ENCODE results near the gene GPR152.

The GPR152 gene

DNA sequence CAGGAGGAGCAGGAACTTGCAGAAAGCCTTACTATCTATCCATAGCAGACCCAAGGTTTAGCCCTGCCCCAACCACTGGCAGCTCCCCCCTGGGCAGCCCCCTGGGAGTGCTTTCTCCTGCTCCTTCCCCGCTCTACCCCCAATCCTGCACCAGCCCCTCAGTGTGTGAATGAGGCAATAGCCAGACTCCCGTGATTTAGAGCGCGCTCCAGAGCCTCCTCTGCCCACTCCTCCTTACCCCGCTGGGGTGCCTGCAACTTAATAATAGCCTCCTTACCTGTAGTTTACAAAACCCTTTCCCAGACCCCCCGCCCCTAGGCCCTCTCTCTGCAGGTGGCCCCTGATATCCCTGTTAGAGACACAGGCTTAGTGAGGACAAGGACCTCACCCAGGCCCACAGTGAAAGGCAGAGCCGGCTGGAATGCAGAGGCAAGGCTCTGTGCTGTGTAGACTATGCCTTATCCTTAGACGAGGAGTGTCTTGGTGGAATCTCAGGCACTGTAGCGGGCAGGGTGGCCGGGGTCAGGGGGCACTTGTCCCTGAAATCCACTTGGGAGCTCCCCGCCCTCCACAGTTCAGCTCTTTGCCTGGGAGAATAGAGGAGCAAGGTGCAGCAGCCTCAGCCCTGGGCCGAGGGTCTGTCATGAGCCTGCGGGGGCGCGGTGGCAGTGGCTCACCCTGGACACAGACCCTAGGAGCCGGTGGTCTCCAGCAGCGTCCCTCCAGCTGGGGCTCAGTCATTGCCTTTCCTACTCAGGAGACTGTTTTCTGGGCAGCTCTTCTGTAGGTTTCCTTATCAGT lies 41.3 kb downstream of the GPR152 start:
- TF ChIP-seq SIN3A (IDR thresholded peaks at IDR 0.05; ENCODE audit: borderline replicate concordance, insufficient read depth, low read length) (no peak), FOXP2 (optimal IDR thresholded peaks at IDR 0.05; ENCODE audit: borderline replicate concordance, extremely low read depth, extremely low read length, insufficient read depth) (no peak), POLR2AphosphoS5 (IDR thresholded peaks at IDR 0.05; ENCODE audit: low read depth, low read length) (no peak), TAF1 (IDR thresholded peaks at IDR 0.05; ENCODE audit: borderline replicate concordance, insufficient read depth, low read length) (no peak)
- TF ChIP-seq, protein P1, sequence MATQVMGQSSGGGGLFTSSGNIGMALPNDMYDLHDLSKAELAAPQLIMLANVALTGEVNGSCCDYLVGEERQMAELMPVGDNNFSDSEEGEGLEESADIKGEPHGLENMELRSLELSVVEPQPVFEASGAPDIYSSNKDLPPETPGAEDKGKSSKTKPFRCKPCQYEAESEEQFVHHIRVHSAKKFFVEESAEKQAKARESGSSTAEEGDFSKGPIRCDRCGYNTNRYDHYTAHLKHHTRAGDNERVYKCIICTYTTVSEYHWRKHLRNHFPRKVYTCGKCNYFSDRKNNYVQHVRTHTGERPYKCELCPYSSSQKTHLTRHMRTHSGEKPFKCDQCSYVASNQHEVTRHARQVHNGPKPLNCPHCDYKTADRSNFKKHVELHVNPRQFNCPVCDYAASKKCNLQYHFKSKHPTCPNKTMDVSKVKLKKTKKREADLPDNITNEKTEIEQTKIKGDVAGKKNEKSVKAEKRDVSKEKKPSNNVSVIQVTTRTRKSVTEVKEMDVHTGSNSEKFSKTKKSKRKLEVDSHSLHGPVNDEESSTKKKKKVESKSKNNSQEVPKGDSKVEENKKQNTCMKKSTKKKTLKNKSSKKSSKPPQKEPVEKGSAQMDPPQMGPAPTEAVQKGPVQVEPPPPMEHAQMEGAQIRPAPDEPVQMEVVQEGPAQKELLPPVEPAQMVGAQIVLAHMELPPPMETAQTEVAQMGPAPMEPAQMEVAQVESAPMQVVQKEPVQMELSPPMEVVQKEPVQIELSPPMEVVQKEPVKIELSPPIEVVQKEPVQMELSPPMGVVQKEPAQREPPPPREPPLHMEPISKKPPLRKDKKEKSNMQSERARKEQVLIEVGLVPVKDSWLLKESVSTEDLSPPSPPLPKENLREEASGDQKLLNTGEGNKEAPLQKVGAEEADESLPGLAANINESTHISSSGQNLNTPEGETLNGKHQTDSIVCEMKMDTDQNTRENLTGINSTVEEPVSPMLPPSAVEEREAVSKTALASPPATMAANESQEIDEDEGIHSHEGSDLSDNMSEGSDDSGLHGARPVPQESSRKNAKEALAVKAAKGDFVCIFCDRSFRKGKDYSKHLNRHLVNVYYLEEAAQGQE (IDR thresholded peaks at IDR 0.05; ENCODE audit: insufficient read depth in 1 of 2, low read depth in 2 of 2, low read length in 2 of 2): no peak

DNA sequence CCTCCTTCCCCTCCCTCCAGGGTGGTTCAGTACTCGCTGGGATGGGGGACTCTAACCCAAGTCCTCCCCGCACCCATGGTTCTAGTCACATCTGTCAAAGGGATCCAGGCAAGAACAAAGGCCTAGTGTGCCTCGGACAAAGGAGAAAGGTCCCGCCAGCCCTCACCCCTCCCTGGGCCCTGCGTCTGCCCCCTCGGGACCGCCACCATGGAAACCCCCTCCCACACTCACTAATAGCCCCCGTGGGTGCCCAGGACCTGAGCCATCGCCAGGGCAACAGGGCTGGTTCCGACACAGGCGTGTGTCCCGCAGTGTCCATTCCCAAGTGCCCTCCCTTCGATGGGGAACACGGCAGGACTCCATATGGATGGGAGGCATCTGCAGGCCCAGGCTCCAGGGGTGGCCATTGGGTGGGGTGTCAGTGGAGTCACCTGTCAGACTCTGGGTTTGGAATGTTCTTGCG lies 42.1 kb downstream of the GPR152 start:
- no peak for TF ChIP-seq POLR2AphosphoS5 (IDR thresholded peaks at IDR 0.05; ENCODE audit: low read depth, low read length)
- TF ChIP-seq, protein P1 (IDR thresholded peaks at IDR 0.05; ENCODE audit: insufficient read depth in 1 of 2, low read depth in 2 of 2, low read length in 2 of 2): no peak
- TF ChIP-seq FOXP2 (optimal IDR thresholded peaks at IDR 0.05; ENCODE audit: borderline replicate concordance, extremely low read depth, extremely low read length, insufficient read depth): no peak
- TF ChIP-seq TAF1 (IDR thresholded peaks at IDR 0.05; ENCODE audit: borderline replicate concordance, insufficient read depth, low read length): no peak
- no peak for TF ChIP-seq SIN3A (IDR thresholded peaks at IDR 0.05; ENCODE audit: borderline replicate concordance, insufficient read depth, low read length)

DNA sequence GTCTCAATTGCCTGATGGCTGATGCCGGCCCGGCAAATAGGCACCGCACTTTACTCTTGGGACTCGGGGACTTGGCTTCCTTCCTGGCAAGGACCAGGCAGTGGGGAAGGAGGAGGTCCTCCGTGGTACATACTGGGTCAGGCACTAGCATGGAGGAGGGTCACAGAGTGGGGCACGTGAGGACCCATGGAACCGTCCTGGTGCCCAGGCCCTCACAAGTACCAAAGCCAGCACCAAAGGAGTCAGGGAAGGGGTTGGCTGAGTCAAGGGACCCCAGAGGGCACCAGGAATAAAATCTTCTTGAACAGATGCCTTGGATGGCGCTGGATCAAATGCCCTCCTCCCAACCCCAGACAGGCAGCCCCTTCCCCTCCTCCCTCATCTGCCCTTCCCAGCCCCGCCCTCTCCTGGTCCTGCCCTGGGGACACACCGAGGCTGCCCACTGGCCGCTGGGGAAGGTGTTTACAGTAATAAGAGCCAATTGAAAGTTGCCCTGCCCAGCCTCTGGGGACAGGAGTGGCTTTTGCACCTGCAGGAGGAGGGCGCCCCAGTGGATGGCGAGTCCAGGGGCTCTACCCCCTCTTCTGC lies 42.7 kb downstream of the GPR152 start:
- TF ChIP-seq, protein P1 (IDR thresholded peaks at IDR 0.05; ENCODE audit: insufficient read depth in 1 of 2, low read depth in 2 of 2, low read length in 2 of 2): no peak
- TF ChIP-seq POLR2AphosphoS5 (IDR thresholded peaks at IDR 0.05; ENCODE audit: low read depth, low read length): no peak
- no peak for TF ChIP-seq FOXP2 (optimal IDR thresholded peaks at IDR 0.05; ENCODE audit: borderline replicate concordance, extremely low read depth, extremely low read length, insufficient read depth)
- TF ChIP-seq TAF1 (IDR thresholded peaks at IDR 0.05; ENCODE audit: borderline replicate concordance, insufficient read depth, low read length): no peak
- TF ChIP-seq SIN3A (IDR thresholded peaks at IDR 0.05; ENCODE audit: borderline replicate concordance, insufficient read depth, low read length): no peak

- TF ChIP-seq SIN3A (IDR thresholded peaks at IDR 0.05; ENCODE audit: borderline replicate concordance, insufficient read depth, low read length) (no peak), TAF1 (IDR thresholded peaks at IDR 0.05; ENCODE audit: borderline replicate concordance, insufficient read depth, low read length) (no peak), POLR2AphosphoS5 (IDR thresholded peaks at IDR 0.05; ENCODE audit: low read depth, low read length) (no peak), FOXP2 (optimal IDR thresholded peaks at IDR 0.05; ENCODE audit: borderline replicate concordance, extremely low read depth, extremely low read length, insufficient read depth) (no peak)
- TF ChIP-seq, protein P1 (IDR thresholded peaks at IDR 0.05; ENCODE audit: insufficient read depth in 1 of 2, low read depth in 2 of 2, low read length in 2 of 2): no peak
These were observed 43.3 kb downstream of the GPR152 start for GRCh38 chr11:67409261-67409666.

All from PFSK-1 (cell line).